MM.1S (cell line): ENCODE data around the gene GSDMA.

Experiments
- EZH2 ChIP-seq: fragments of 300-600 bp; sonication (generic); optimal IDR thresholded peaks from 2 replicates; pipeline ENCODE3; 2017; ENCODE audit warnings: low read depth, mild to moderate bottlenecking, antibody characterized with exemption, low read length, mixed read lengths
- EZH2phosphoT487 ChIP-seq: fragments of 300-600 bp; sonication (generic); IDR thresholded peaks from 2 replicates; pipeline ENCODE4 v1.6.1; 2018; ENCODE audit warnings: antibody characterized with exemption, low read length
- TF ChIP-seq, protein P1 (sequence below): fragments of 300-600 bp; sonication (generic); IDR thresholded peaks from 2 replicates; pipeline ENCODE4 v1.5.1; 2016; ENCODE audit warnings: antibody characterized with exemption, low read length, mixed read lengths

DNA sequence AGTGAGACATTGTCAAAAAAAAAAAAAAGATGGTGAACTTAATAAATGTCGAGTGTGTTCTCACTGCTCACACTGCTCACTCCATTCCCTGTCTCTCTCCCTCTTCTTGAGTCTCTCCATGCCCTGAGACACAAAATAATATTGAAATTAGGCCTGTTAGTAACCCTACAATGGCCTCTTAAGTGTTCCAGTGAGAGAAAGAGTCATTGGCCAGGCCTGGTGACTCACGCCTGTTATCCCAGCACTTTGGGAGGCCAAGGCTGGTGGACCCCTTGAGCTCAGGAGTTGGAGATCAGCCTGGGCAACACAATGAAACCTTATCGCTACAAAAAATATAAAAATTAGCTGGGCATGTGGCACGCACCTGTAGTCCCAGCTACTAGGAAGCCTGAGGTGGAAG lies 36.3 kb downstream of the GSDMA start:
- TF ChIP-seq, protein P1, sequence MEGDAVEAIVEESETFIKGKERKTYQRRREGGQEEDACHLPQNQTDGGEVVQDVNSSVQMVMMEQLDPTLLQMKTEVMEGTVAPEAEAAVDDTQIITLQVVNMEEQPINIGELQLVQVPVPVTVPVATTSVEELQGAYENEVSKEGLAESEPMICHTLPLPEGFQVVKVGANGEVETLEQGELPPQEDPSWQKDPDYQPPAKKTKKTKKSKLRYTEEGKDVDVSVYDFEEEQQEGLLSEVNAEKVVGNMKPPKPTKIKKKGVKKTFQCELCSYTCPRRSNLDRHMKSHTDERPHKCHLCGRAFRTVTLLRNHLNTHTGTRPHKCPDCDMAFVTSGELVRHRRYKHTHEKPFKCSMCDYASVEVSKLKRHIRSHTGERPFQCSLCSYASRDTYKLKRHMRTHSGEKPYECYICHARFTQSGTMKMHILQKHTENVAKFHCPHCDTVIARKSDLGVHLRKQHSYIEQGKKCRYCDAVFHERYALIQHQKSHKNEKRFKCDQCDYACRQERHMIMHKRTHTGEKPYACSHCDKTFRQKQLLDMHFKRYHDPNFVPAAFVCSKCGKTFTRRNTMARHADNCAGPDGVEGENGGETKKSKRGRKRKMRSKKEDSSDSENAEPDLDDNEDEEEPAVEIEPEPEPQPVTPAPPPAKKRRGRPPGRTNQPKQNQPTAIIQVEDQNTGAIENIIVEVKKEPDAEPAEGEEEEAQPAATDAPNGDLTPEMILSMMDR: no peak
- TF ChIP-seq EZH2phosphoT487 (no peak), EZH2 (no peak)
